Activated T-cell treated with anti-CD3 and anti-CD28 coated beads, Interleukin-2, amount 50 U/mL, for 24 hours (primary cell): ENCODE results near the gene GLO1.
"Not testable (repeated sequence)": the region's sequence is repeated elsewhere in the genome, so short reads cannot be mapped to it uniquely, and the experiment has no call there.

ENCODE experiments used
- DNase-seq: peaks from one replicate; pipeline ENCODE4 v3.0.0-alpha.2; 2020
- H3K27ac Mint-ChIP-seq: 2 replicates; pipeline ENCODE4 v1.8.0; 2020; ENCODE audit warnings: mild to moderate bottlenecking, mixed read lengths
- H3K27me3 Mint-ChIP-seq: 2 replicates; pipeline ENCODE4 v1.8.0; 2020; ENCODE audit warnings: mixed read lengths
- H3K36me3 Mint-ChIP-seq: 2 replicates; pipeline ENCODE4 v1.8.0; 2020; ENCODE audit warnings: low read depth, mixed read lengths
- H3K4me1 Mint-ChIP-seq: 2 replicates; pipeline ENCODE4 v1.8.0; 2020; ENCODE audit warnings: low read depth, mixed read lengths
- H3K4me3 Mint-ChIP-seq: 2 replicates; pipeline ENCODE4 v1.8.0; 2020; ENCODE audit warnings: mild to moderate bottlenecking, moderate library complexity, mixed read lengths
- H3K9me3 Mint-ChIP-seq: 2 replicates; pipeline ENCODE4 v1.8.0; 2020; ENCODE audit warnings: mixed read lengths

The GLO1 gene

DNA sequence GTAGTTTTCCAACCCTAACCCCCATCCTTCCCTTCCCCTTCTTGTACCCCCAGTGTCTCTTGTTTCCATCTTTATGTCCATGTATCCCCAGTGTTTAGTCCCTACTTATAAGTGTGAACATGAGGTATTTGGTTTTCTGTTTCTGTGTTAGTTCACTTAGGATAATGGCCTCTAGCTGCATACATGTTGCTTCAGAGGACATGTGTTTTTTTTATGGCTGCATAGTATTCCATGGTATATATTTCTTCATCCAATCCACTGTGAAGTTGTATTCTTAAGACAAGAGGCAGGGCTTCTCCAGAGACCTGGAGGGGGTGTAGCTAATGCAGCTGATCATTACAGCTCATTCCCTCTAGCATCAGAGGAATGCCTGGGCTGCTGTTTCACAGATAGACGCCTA lies 16.4 kb upstream of the GLO1 start:
- peaks cover 12% of the 10 kb centered on the region for H3K4me1 Mint-ChIP-seq
- no peaks in the 10 kb centered on the region for H3K9me3 Mint-ChIP-seq
- peaks cover 58% of the 10 kb centered on the region for H3K27me3 Mint-ChIP-seq
- H3K27ac Mint-ChIP-seq, result no peak overlapping the region
- DNase-seq, result no peak
- no peaks in the 10 kb centered on the region for H3K36me3 Mint-ChIP-seq
- H3K4me3 Mint-ChIP-seq, result no peak overlapping the region

DNA sequence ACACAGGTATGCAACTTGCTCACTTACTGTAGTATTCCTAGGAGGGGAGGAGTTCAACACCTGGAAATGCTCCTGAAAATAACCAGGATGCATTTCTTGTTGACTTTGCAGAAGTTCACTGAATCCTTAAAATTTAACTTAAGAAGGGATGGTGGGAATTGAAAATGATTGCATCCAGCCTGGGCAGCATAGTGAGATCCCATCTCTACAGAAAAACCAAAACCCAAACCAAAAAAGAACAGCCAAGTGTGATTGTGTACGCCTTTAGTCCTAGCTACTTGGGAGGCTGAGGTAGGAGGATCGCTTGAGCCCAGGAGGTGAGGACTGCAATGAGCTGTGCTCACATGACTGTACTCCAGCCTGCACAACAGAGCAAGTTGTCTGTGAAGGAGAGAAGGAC lies 13.9 kb upstream of the GLO1 start:
- no peak overlapping the region for H3K4me3 Mint-ChIP-seq

DNA sequence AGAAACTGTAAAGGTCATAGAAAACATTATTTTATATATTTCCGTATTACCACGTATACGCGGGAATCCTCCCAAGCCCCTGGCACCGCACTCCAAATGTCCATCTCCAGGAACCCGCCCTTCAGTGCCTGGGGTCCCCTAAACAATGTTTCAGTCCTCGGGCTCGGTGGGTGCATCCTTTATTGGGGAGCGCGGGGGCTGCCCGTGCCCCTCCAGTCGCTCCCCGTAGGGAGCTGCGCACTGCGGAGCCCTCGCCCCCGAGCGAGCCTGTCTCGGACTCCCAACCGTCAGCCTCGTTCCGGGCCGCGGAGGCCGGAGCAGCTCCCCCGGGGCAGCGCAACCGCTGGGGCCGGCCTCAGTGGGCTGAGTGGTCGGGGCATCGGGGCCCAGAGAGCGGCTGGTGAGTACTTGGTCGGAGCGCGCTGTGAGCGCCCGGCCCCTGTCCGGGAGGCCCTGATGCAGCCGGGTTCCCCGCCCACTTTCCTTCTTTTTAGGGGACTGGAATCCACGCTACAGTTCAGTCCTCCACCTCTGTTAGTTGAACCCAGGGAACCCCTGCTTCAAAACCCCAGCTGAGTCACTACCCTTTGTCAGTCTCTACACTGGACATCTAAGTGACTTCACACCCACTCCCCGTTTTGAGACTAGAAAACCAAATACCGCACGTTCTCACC lies 12.2 kb upstream of the GLO1 start, which contains the start of gene DNAH8:
TSS of gene DNAH8 (plus strand) at position 296 of the 674 bp plus-strand sequence. CDS start 7,499 bp downstream, outside the sequence.
- peaks cover 33% of the 10 kb centered on the region for H3K27me3 Mint-ChIP-seq
- H3K9me3 Mint-ChIP-seq, result no peaks in the 10 kb centered on the region
- no peaks in the 10 kb centered on the region for H3K36me3 Mint-ChIP-seq
- peak within 1 kb of the TSS; percentile 67 for H3K4me3 Mint-ChIP-seq
- DNase-seq, result peak; percentile 58
- H3K27ac Mint-ChIP-seq, result peak within 1 kb of the TSS; percentile 70
- H3K4me1 Mint-ChIP-seq, result peaks cover 30% of the 10 kb centered on the region

More for the DNA sequence above, 13.9 kb upstream of the GLO1 start:
- Mint-ChIP-seq H3K27me3 (peaks cover 46% of the 10 kb centered on the region), H3K27ac (no peak overlapping the region), H3K9me3 (no peaks in the 10 kb centered on the region), H3K4me1 (peaks cover 24% of the 10 kb centered on the region), H3K36me3 (no peaks in the 10 kb centered on the region)
- no peak for DNase-seq

DNA sequence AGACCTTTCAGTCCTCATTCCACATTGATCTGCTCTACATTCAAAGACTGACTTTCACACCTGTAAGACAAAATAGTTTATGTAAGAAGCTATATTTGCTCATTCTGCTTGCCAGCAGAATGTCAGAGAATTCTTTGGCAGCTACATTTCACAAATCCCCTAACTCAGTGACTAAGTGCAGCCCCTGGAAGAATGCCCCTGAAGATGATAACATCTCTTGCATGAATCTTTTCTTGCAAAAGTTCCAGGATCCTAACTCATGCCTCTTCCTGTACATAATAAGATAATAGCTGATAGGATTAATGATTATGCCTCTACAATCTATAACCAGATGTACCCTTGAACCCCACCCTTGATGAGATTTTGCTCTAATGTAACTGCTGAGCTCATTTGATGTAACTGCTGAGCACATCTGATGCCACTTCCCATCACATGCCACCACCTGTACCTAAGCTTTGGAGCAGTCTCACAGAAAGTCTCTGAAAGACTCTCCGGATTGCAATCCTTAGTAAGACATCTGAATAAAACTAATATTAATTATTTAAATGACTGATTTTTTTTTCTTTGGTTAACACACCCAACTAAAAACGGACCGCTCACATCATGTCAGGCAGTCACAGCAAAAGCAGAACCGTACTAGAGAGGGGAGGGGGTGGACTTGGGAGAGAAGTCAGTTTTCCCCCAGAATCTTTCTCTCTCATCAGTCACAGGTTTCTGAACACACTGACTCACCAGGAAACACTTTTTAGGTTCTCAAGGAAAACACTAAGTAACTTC lies 11.5 kb upstream of the GLO1 start:
- Mint-ChIP-seq H3K4me3 (peak overlapping the region; percentile 67), H3K4me1 (peaks cover 30% of the 10 kb centered on the region), H3K9me3 (no peaks in the 10 kb centered on the region), H3K27ac (peak overlapping the region; percentile 70), H3K36me3 (no peaks in the 10 kb centered on the region), H3K27me3 (peaks cover 26% of the 10 kb centered on the region)
- DNase-seq, result no peak

DNA sequence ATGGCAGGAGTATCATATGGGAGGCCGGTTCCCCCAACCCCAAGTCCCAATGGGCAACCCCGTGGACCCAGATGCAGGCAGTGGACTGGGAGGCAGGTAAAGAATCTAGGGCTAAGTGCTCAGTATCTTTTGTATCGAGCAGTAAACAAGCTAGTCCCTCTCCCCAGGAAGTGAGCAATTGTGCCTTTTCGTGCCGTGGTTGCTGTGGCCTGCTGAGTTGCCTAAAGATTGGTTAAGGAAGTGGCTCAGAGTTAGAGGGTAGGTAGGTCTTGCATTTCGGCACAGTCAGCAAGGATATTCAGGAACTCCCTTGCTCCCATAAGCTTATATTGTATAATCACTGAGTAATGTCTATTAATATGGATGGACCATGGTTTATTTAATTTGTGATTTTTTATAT lies 10.9 kb upstream of the GLO1 start:
- Mint-ChIP-seq H3K4me1 (peaks cover 30% of the 10 kb centered on the region), H3K27me3 (peaks cover 20% of the 10 kb centered on the region), H3K4me3 (peak overlapping the region; percentile 67), H3K27ac (peak overlapping the region; percentile 62), H3K9me3 (no peaks in the 10 kb centered on the region), H3K36me3 (no peaks in the 10 kb centered on the region)
- peak; percentile 62 for DNase-seq

DNA sequence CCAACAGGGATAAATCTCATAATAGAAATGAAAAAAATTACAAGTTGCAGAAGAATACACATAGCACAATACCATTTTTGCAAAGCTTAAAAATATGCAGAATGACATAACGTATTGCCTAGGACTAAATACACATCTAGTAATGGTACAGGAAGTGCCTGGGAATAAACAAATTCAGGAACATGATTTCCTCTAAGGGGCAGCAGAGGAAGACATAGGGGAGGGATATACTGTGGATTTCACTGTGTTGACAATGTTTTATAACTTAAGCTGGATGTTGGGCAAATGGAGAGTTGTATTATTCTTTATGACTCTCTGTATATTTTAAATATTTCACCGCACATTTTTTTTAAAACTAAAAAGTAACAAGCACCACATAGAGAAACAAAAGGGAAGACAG lies 5.6 kb upstream of the GLO1 start:
- Mint-ChIP-seq H3K27ac (no peak overlapping the region), H3K4me3 (no peak overlapping the region), H3K36me3 (no peaks in the 10 kb centered on the region), H3K9me3 (no peaks in the 10 kb centered on the region), H3K4me1 (peaks cover 10% of the 10 kb centered on the region), H3K27me3 (peaks cover 14% of the 10 kb centered on the region)
- no peak for DNase-seq

DNA sequence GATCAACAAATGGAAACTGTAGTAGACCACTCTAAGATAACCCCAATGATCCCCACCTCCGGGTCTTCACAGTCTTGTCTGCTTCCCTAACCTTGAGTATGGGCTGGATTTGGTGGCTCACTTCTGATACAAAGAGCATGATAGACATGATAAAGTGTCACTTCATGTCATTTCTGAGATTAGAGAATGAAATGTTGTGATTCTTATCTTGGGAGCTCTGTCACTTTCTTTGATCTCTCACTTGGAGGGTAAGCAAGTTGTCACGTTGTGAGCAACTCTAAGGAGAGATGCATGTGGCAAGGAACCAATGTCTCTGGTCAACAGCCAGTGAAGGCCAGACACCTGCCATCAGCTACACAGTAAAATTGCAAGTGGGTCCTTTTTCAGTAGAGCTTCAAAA lies 3.0 kb upstream of the GLO1 start:
- Mint-ChIP-seq H3K4me1 (peaks cover 22% of the 10 kb centered on the region), H3K36me3 (peaks cover 21% of the 10 kb centered on the region), H3K4me3 (no peak overlapping the region), H3K9me3 (no peaks in the 10 kb centered on the region), H3K27me3 (peaks cover 14% of the 10 kb centered on the region), H3K27ac (no peak overlapping the region)
- DNase-seq, result no peak

DNA sequence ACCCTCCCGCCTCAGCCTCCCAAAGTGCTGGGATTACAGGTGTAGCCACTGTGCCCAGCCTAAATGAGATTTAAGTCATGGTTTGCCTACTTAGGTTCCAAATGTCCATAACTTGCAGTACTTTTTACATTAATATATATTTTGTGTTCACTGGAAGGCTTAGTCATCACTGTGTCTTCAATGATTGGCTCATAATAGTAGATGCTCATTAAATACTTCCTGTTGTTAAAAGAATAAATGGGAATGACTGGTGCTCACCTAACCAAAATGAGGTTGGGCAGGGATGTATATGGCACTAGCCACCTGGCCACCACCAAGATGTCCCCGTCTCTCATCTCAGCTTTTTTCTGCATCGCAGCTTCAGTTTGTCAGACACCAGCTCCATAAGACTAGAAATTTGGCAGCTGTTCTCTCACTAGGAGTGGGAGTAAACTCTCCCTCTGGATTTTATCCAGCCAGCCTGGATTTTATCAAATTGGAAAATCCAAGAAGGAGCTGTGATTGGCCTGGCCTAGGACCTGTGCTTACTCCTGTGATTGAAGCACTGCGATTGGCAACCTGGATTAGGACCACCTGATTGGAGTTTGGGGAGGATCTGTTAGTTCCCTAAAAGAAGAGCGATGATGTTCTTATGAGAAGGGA lies 1.1 kb upstream of the GLO1 start:
- DNase-seq, result no peak
- Mint-ChIP-seq H3K4me3 (no peak overlapping the region), H3K4me1 (peaks cover 33% of the 10 kb centered on the region), H3K27me3 (peaks cover 14% of the 10 kb centered on the region), H3K9me3 (peaks cover 7% of the 10 kb centered on the region), H3K27ac (no peak overlapping the region), H3K36me3 (peaks cover 39% of the 10 kb centered on the region)

DNA sequence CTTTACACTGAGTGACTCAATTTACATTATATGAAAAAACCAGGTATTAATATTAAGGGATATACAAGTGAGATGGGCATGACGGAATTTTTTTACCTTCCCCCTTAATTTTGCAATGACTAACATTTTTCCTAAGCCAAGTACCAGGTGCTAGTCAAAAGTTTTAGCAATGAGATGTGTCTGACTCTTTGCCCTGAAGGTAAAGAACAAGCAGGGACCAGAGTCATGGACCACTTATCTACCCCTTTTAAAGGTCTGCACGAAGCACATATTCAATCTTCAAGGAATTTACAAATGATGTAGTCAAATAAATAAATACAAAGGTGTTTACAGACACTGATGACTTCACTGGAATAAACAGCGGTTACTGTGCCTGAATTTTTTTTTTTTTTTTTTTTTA lies 1.4 kb downstream of the GLO1 start:
- Mint-ChIP-seq H3K4me1 (peaks cover 51% of the 10 kb centered on the region), H3K36me3 (peaks cover 53% of the 10 kb centered on the region), H3K27ac (peak overlapping the region; percentile 92), H3K4me3 (peak overlapping the region; percentile 86), H3K9me3 (peaks cover 7% of the 10 kb centered on the region), H3K27me3 (peaks cover 7% of the 10 kb centered on the region)
- DNase-seq, result no peak

DNA sequence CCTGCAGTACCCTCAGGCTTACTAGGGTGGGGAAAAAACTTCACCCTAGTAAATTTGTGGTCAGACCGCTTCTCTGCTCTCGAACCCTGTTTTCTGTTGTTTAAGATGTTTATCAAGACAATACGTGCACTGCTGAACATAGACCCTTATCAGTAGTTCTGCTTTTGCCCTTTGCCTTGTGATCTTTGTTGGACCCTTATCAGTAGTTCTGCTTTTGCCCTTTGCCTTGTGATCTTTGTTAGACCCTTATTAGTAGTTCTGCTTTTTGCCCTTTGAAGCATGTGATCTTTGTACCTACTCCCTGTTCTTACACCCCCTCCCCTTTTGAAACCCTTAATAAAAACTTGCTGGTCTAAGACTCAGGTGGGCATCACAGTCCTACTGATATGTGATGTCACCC lies 3.2 kb downstream of the GLO1 start:
- H3K9me3 Mint-ChIP-seq, H3K27ac Mint-ChIP-seq: not testable (repeated sequence)

DNA sequence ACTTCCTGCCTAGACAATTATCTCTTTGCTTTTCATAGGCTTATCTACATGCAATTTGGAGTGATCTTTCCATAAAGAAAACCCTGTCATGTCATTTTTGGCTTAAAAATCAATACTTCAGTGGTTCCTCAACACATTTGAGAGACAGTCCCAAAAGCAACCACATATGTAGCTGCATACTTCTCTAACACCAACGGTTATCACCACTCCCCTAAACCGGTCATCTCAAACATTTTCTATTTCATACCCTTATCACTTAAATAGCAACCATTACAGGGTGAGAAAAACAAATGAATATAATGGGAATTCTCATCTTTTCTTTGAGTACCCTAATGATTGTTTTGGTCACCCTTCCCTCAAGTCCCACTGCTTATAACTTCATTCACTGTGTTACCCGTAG lies 5.1 kb downstream of the GLO1 start:
- peaks cover 69% of the 10 kb centered on the region for H3K4me1 Mint-ChIP-seq
- DNase-seq, result no peak
- peaks cover 7% of the 10 kb centered on the region for H3K9me3 Mint-ChIP-seq
- H3K4me3 Mint-ChIP-seq, result no peak overlapping the region
- H3K27ac Mint-ChIP-seq, result peak overlapping the region; percentile 35
- H3K27me3 Mint-ChIP-seq, result no peaks in the 10 kb centered on the region
- H3K36me3 Mint-ChIP-seq, result peaks cover 74% of the 10 kb centered on the region

More for the DNA sequence above, 3.2 kb downstream of the GLO1 start:
- H3K36me3 Mint-ChIP-seq, result peaks cover 68% of the 10 kb centered on the region
- H3K4me1 Mint-ChIP-seq, result peaks cover 66% of the 10 kb centered on the region
- not testable (repeated sequence) for DNase-seq, H3K27me3 Mint-ChIP-seq, H3K4me3 Mint-ChIP-seq

DNA sequence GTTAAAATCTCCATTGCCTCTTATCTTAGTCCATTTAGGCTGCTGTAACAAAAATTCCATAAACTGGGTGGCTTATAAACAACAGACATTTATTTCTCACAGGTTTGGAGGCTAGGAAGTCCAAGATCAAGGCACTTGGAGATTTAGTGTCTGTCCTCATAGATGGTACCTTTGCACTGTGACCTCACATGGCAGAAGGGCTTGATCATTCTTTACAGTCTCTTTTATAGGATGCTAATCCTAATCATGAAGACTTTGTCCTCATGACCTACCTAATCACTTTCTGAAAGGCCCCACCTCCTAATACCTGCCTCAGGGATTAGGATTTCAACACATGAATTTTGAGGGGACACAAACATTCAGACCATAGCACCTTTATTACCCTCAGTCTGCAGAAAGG lies 6.6 kb downstream of the GLO1 start:
- Mint-ChIP-seq H3K27ac (no peak overlapping the region), H3K27me3 (no peaks in the 10 kb centered on the region), H3K9me3 (peaks cover 7% of the 10 kb centered on the region), H3K4me3 (no peak overlapping the region), H3K36me3 (peaks cover 60% of the 10 kb centered on the region), H3K4me1 (peaks cover 58% of the 10 kb centered on the region)
- DNase-seq, result no peak

DNA sequence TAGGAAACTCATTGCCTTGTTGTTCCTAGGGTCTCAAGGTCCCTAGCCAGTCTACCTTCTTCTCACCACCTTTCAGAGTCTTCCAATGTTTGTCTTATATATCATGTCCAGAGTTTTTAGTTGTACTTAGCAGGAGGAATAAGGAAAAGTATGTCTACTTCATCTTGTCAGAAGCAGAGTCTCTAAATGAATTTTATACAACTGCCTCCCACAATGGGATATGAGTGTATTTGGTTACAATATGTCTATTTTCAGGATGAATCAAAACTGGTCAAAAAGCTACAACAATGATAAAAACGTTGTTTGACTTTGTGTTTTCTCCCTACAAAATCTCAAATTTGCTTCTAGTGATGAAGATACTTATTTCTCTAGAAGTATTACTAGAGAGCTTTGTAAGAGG lies 7.0 kb downstream of the GLO1 start:
- peaks cover 56% of the 10 kb centered on the region for H3K4me1 Mint-ChIP-seq
- no peaks in the 10 kb centered on the region for H3K27me3 Mint-ChIP-seq
- no peak for DNase-seq
- peaks cover 7% of the 10 kb centered on the region for H3K9me3 Mint-ChIP-seq
- peaks cover 57% of the 10 kb centered on the region for H3K36me3 Mint-ChIP-seq
- H3K4me3 Mint-ChIP-seq, result no peak overlapping the region
- peak overlapping the region; percentile 27 for H3K27ac Mint-ChIP-seq

DNA sequence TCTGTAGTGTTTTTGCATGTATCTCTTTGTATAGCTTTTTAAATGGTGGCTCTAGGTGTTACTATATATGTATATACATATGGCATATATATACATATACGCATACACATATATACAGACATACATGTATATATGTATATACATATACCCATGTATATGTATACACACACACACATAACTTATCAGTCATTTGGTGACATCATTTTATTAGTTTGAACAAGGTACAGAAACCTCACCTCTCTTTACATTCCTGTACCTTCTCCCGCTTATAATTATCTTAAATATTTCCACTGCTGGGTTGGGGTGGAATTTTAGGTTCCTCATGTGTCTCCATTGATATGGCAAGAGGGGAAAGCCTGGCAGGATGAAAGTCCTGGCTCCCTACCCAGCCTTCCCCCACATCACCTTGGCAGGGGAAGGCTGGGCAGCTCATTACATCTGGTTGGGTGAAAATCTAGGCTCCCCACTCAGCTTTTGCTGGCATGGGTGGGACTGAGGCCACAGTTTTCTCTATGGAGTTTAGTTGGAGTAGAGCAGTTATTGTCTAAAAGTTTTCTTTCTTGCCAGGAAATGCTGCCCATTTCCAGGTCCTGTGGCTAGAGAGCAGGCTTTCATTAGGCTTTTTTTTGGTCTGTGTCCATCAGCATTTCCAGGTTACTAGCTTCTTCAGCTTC lies 7.6 kb downstream of the GLO1 start:
- Mint-ChIP-seq H3K36me3 (peaks cover 53% of the 10 kb centered on the region), H3K4me1 (peaks cover 53% of the 10 kb centered on the region), H3K9me3 (peaks cover 6% of the 10 kb centered on the region), H3K4me3 (no peak overlapping the region), H3K27me3 (no peaks in the 10 kb centered on the region), H3K27ac (peak overlapping the region; percentile 27)
- DNase-seq, result no peak
